Smooth muscle cell (in vitro differentiated cells): ENCODE results near the gene EID2B. TPM values are rescaled to one million over a fixed set of nuclear protein-coding genes. Genes with fewer than 3 reads are reported as not detected.

Source experiments
- DNase-seq: peaks from one replicate; lab custom pipeline; 2025; ENCODE audit not compliant: unreplicated experiment; lab: John Stamatoyannopoulos, UW
- H2AFZ ChIP-seq: fragments of 200-600 bp; sonication (generic); 2 replicates; pipeline ENCODE4 v1.6.0; 2016; ENCODE audit warnings: antibody characterized with exemption, low read depth, mild to moderate bottlenecking
- H3F3A ChIP-seq: fragments of 200-600 bp; sonication (generic); 2 replicates; pipeline ENCODE4 v1.6.0; 2017; ENCODE audit warnings: antibody characterized with exemption, low read depth
- H3K27ac ChIP-seq: fragments of 200-600 bp; sonication (generic); 2 replicates; pipeline ENCODE4 v1.5.1; 2016; ENCODE audit warnings: low read depth, mild to moderate bottlenecking
- H3K27me3 ChIP-seq: fragments of 200-600 bp; sonication (generic); 2 replicates; pipeline ENCODE4 v1.6.1; 2016; ENCODE audit warnings: low read depth, mild to moderate bottlenecking
- H3K36me3 ChIP-seq: fragments of 200-600 bp; sonication (generic); 2 replicates; pipeline ENCODE4 v1.5.1; 2016; ENCODE audit warnings: low read depth
- H3K4me1 ChIP-seq: fragments of 200-600 bp; sonication (generic); 2 replicates; pipeline ENCODE4 v1.5.1; 2016; ENCODE audit warnings: low read depth
- H3K4me2 ChIP-seq: fragments of 200-600 bp; sonication (generic); 2 replicates; pipeline ENCODE4 v1.6.0; 2016; ENCODE audit warnings: mild to moderate bottlenecking
- H3K4me3 ChIP-seq: fragments of 200-600 bp; sonication (generic); 2 replicates; pipeline ENCODE4 v1.5.1; 2016; ENCODE audit warnings: mild to moderate bottlenecking
- H3K79me2 ChIP-seq: fragments of 200-600 bp; sonication (generic); 2 replicates; pipeline ENCODE4 v1.6.0; 2016; ENCODE audit warnings: low read depth, mild to moderate bottlenecking
- H3K9ac ChIP-seq: fragments of 200-600 bp; sonication (generic); 2 replicates; pipeline ENCODE4 v1.6.0; 2016; ENCODE audit warnings: low read depth
- H3K9me3 ChIP-seq: fragments of 200-600 bp; sonication (generic); replicated peaks from 2 replicates; pipeline ENCODE4 v1.5.1; 2016; ENCODE audit warnings: low read depth
- H4K20me1 ChIP-seq: fragments of 200-600 bp; sonication (generic); 2 replicates; pipeline ENCODE4 v1.6.0; 2016; ENCODE audit warnings: low read depth
- WGBS: methylation state at CpG from one replicate; pipeline ENCODE4 v1.1.7; 2016; ENCODE audit warnings: low lambda C conversion rate; 5-methylcytosine and 5-hydroxymethylcytosine counted together
- polyA plus RNA-seq: library from polyadenylated mRNA; unstranded; fragments of >200 nt; fragmentation: Nextera tagmentation; extraction: Ambion mirVana; gene quantifications from 2 replicates; pipeline ENCODE4 v1.2.1, GENCODE V29; 2016
- total RNA-seq: library from RNA; depleted of rRNA; stranded (reverse); fragments of >200 nt; gene quantifications from 2 replicates; pipeline ENCODE4 v1.2.3, GENCODE V29; 2014
- TF ChIP-seq, protein P1 (sequence below): fragments of 200-600 bp; sonication (generic); IDR thresholded peaks from 2 replicates; pipeline ENCODE4 v1.5.1; 2017; ENCODE audit warnings: borderline replicate concordance, mild to moderate bottlenecking, antibody characterized with exemption; ENCODE audit not compliant: insufficient read depth, poor library complexity, severe bottlenecking

The EID2B gene
- total and polyA plus RNA-seq, 2 experiments from 2014 or later, result 1.9 to 2.7 TPM

DNA sequence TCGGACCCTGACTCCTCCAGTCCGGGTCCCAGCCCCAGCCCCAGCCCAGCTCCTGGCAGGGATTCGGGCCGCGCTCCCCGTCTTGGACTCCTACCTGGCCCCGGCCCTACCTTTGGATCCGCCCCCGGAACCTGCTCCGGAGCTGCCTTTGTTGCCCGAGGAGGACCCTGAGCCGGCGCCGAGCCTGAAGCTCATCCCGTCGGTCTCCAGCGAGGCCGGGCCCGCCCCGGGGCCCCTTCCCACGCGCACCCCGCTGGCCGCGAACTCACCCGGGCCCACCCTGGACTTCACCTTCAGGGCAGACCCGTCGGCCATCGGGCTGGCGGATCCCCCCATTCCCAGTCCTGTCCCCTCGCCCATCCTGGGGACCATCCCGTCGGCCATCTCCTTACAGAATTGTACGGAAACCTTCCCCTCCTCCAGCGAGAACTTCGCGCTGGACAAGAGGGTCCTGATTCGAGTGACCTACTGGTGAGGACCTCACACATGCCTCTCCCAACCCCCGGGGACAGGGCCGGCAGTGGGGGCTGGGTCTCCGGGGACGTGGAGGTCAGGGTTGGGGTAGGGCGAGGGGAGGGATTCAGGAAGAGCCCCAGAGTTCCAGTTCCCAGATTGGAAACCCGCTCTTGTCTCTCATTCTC, 17.0 kb downstream of the EID2B start:
- WGBS, result 7% methylated on average over 30 of the region's 44 CpGs
- Histone ChIP-seq H3K4me3 (peak overlapping the region; percentile 52), H3K36me3 (no peaks in the 10 kb centered on the region), H3K9me3 (no peaks in the 10 kb centered on the region), H3K4me1 (no peaks in the 10 kb centered on the region), H3K79me2 (no peaks in the 10 kb centered on the region), H3K27ac (no peak overlapping the region), H3K4me2 (peak overlapping the region; percentile 82), H3K9ac (no peak overlapping the region), H2AFZ (peak overlapping the region; percentile 77), H3K27me3 (peaks cover 60% of the 10 kb centered on the region), H3F3A (no peaks in the 10 kb centered on the region), H4K20me1 (no peaks in the 10 kb centered on the region)
- DNase-seq, result no peak
- TF ChIP-seq, protein P1, sequence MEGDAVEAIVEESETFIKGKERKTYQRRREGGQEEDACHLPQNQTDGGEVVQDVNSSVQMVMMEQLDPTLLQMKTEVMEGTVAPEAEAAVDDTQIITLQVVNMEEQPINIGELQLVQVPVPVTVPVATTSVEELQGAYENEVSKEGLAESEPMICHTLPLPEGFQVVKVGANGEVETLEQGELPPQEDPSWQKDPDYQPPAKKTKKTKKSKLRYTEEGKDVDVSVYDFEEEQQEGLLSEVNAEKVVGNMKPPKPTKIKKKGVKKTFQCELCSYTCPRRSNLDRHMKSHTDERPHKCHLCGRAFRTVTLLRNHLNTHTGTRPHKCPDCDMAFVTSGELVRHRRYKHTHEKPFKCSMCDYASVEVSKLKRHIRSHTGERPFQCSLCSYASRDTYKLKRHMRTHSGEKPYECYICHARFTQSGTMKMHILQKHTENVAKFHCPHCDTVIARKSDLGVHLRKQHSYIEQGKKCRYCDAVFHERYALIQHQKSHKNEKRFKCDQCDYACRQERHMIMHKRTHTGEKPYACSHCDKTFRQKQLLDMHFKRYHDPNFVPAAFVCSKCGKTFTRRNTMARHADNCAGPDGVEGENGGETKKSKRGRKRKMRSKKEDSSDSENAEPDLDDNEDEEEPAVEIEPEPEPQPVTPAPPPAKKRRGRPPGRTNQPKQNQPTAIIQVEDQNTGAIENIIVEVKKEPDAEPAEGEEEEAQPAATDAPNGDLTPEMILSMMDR, result no peak

- no peaks in the 10 kb centered on the region for H3K9me3 ChIP-seq
- no peaks in the 10 kb centered on the region for H3K79me2 ChIP-seq
- WGBS, result 2% methylated on average over 52 of the region's 56 CpGs
- no peak for DNase-seq
- no peaks in the 10 kb centered on the region for H3F3A ChIP-seq
- peaks cover 60% of the 10 kb centered on the region for H3K27me3 ChIP-seq
- H3K4me2 ChIP-seq, result peak within 1 kb of the TSS; percentile 82
- H2AFZ ChIP-seq, result peak within 1 kb of the TSS; percentile 77
- H3K27ac ChIP-seq, result no peak within 1 kb of the TSS
- H3K9ac ChIP-seq, result no peak within 1 kb of the TSS
- H3K4me3 ChIP-seq, result peak within 1 kb of the TSS; percentile 52
- no peaks in the 10 kb centered on the region for H3K36me3 ChIP-seq
- TF ChIP-seq, protein P1, result no peak
- no peaks in the 10 kb centered on the region for H4K20me1 ChIP-seq
- H3K4me1 ChIP-seq, result no peaks in the 10 kb centered on the region
Observed at GRCh38 chr19:39514840-39515550, 17.7 kb downstream of the EID2B start, which contains the start of gene SELENOV. SELENOV (plus strand) TSS chr19:39515139; CDS start chr19:39515213, 74 bp downstream.

DNA sequence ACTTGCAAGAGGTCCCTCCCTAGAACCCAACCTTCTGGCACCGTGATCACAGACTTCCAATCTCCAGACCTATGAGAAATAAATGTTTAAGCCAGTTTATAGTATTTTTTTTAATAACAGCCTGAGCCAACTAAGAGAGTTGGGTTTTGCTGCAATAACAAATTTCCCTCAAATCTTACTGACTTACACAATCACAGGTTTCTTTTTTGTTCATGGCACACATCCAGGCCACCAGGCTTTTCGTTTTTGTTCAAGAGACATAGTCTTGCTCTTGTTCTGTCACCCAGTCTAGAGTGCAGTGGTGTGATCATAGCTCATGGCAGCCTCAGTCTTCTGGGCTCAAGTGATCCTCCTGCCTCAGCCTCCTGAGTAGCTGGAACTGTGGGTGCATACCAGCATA, 19.7 kb downstream of the EID2B start:
- no peak overlapping the region for H2AFZ ChIP-seq
- 88% methylated on average over 2 of the region's 2 CpGs for WGBS
- TF ChIP-seq, protein P1, result no peak

More for the DNA sequence above, 19.7 kb downstream of the EID2B start:
- DNase-seq, result no peak
- Histone ChIP-seq H3K9ac (no peak overlapping the region), H4K20me1 (no peaks in the 10 kb centered on the region), H3K4me1 (peaks cover 3% of the 10 kb centered on the region), H3K27me3 (peaks cover 64% of the 10 kb centered on the region), H3K27ac (no peak overlapping the region), H3K4me3 (no peak overlapping the region), H3K4me2 (no peak overlapping the region), H3K9me3 (no peaks in the 10 kb centered on the region), H3K79me2 (no peaks in the 10 kb centered on the region), H3K36me3 (no peaks in the 10 kb centered on the region), H3F3A (no peaks in the 10 kb centered on the region)
